Lower leg skin (tissue), 3 donors: ENCODE results near the gene TBX2.

Experiments used
- CTCF ChIP-seq, 3 donors: fragments of 450-650 bp; IDR thresholded peaks; one replicate each; pipeline ENCODE4 v1.5.1; 2016; ENCODE audit warnings: antibody characterized with exemption in 3 of 3, mild to moderate bottlenecking in 3 of 3, moderate library complexity in 2 of 3
- POLR2A ChIP-seq, 2 donors: fragments of 450-650 bp; IDR thresholded peaks; one replicate each; pipeline ENCODE4 v1.6.1; 2016 to 2017; ENCODE audit warnings: antibody characterized with exemption in 2 of 2, mild to moderate bottlenecking in 1 of 2, moderate library complexity in 1 of 2

- TF ChIP-seq POLR2A (IDR thresholded peaks at IDR 0.05): no peak
- TF ChIP-seq CTCF (IDR thresholded peaks at IDR 0.05): no peak
These were observed 4.1 kb upstream of the TBX2 start for GRCh38 chr17:61395409-61395982.
